GM21381 (cell line): ENCODE results near the gene DSE.
"Not testable (repeated sequence)": the region's sequence is repeated elsewhere in the genome, so short reads cannot be mapped to it uniquely, and the experiment has no call there.

ENCODE experiments used
- ATAC-seq: cut with Tn5 transposase; IDR thresholded peaks from one replicate; pipeline ENCODE4 v1.9.1; 2021; ENCODE audit warnings: mild to moderate bottlenecking, moderate library complexity; ENCODE audit not compliant: unreplicated experiment

Gene DSE

DNA sequence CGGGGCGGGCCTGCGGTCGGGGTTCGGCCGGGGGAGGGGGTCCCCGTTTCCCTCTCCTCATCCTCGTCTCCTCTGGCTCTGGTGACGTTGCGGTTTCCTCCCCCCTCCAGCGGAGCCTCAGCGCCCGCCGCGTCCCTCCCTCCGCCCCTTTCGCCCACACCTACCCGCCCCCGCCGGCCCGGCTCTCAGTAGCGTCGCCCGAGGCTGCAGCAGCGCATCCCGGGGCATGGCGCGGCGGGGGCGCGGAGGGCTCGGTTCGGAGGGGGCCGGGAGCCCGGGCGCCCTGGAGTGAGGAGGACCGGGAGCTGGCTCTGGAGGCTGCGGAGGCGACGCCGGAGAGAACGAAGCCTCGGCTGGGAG lies at the start of gene DSE:
DSE (plus strand) TSS at position 188 of the 360 bp plus-strand sequence. CDS start 28,304 bp downstream, outside the sequence.
- ATAC-seq = peak; percentile 74

DNA sequence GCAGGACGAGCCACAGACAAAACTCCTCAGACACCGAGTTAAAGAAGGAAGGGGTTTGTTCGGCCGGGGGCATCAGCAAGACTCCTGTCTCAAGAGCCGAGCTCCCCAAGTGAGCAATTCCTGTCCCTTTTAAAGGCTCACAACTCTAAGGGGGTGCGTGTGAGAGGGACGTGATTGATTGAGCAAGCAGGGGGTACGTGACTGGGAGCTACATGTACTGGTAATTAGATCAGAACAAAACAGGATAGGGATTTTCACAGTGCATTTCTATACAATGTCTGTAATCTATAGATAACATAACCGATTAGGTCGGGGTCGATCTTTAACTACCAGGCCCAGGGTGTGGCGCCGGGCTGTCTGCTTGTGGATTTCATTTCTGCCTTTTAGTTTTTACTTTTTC lies 48.8 kb upstream of the DSE start:
- not testable (repeated sequence) for ATAC-seq

DNA sequence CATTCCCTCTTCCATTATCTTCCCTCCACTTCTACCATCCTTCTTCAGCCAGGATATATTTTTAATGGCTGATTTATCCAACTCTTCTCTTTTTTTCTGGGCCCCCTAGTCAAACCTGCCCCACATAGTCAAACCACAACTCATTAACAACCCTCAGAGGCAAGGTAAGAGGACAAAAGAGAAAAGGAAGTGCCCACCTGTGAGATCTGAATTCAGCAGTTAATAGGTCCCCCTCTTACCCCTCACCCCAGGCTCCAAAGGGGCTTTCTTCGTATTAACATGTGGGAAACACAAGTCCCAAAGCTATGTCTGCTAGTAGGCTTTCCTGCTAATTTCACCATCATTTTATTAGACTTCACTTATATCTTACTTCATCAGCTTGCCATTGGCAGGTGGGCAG lies 46.9 kb upstream of the DSE start:
- no peak for ATAC-seq

DNA sequence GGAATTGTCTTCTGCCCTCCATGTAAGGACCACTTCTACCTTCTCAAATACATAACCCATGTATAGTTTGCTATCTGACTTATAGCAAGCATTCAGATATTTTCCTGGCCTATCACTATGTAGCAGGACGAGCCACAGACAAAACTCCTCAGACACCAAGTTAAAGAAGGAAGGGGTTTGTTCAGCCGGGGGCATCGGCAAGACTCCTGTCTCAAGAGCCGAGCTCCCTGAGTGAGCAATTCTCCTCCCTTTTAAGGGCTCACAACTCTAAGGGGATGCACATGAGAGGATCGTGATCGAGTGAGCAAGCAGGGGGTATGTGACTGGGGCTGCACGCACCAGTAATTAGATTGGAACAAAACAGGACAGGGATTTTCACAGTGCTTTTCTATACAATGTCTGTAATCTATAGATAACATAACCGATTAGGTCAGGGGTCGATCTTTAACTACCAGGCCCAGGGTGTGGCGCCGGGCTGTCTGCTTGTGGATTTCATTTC lies 45.1 kb upstream of the DSE start:
- not testable (repeated sequence) for ATAC-seq

DNA sequence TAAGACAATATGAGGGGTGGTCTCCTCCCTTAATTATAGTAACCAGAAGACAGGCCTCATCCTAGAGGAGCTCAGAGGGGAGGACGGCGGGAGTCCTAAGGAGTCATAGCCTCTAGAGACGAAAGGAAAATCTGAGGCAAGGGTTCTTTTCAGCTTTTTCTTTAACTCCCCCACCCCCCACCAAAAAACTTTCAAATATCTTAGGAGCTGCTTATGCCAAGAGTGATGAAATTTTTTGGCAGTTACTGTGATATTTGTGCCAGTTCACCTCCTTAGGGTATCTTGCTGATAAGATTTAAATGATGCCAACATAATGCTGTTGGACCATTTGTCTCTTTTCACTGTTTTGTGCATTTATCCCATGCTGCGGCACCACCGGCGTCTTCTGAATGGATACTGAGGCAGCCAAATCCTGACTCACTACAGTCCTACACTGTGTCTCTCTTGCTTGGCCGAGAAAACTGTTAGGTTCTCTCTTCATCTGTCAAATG lies 44.5 kb upstream of the DSE start:
- no peak for ATAC-seq

DNA sequence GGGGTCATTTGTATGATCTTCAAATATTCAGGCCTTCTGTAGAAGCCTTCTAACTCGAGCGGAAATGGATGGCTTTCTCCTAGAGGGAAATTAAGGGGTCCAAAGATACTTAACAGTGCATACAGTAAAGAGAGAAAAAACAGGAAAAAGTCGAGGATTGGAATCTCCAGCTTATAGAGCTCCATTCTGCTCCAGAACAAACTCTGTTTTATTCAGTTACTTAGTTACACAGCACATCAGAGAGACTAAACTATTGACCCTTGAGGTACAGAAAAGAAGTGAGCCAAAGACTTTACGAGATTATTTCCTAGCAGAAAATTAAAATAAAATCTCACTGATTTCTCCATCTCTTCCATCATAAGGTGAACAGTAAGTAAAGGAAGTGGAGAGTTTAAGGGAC lies 43.8 kb upstream of the DSE start:
- no peak for ATAC-seq

DNA sequence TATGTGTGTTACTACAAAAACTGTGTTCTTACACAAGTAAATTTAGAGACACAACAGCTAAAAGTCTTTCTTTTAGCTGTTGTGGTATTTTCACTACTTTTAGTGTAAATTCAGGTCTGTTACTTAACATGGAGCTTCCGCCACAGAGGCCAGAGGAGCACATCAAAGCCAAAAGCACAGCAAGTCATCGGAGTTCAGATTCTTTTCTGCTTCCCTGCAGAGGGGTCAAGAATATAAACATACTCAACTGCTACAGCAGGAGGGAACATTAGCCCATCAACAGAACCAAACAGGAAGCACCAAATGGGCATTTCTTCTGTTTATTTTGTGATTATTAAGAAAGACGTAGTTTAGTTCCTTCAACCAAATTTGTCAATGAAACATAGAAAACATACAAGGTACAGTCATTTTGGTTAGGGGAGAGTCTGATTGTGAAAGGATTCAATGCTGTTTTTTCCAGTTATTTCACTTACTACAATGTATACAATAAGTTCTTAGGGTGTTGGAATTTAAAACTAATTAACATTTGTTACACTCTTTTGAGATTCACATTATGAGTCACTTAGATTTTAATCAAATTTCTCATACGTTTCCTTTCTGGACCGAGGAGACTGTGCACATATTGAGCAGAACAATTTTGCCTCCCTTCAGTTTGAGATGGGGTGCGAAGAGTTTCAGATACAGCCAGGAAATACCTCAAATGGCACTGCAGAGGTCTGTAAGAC lies 42.8 kb upstream of the DSE start:
- no peak for ATAC-seq

DNA sequence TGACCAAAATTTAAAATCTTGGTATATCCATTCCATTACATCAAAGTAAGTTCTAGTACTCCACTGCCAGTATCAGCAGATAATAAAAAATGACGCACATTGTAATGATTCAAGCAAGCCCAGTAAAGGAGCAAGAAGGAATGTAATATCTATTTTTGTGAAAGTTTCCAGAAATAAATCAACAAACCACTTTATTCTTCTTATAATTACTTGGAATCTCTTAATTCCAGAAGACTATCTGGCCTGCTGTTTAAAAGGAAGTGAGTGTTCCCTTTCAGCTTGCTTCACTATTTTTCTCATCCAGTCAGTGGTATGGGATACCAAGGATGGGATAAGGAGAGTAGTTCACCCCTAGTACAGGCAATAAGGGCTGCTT lies 42.2 kb upstream of the DSE start:
- no peak for ATAC-seq

DNA sequence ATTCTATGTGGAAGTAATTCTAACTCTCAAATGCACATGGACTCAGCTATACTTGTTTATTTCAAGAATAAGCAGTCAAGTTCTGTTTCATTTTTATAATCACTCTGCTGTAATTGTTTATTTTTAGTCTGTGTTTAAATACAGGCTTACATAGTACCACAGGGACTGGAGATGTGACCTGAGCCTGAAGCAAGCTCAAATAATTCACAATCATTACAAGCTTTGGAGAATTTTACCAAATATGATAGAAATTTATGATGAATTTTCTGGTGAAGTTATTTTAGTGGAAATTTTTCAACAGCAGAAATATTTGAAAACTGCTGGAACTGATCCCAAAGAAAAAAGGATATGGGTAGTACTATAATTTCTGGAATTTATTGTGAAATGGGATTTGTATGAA lies 41.6 kb upstream of the DSE start:
- ATAC-seq = no peak

DNA sequence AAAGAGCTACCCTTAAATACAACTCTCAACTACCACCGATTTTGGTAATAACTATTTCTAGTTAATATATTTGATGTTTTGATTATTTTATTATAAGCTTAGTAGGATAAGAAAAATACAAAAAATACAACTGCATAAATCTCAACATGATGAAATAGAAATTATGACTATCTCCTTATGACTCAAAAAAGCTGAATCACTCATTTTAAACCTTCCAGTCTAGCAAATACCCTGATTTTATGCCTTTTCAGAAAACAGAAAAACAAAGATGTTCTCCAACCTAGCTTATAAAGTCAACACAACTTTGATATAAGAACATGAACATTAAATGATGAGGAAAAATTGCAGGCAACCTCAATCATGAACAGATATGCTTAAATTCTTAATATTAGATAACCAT lies 40.2 kb upstream of the DSE start:
- ATAC-seq = no peak

DNA sequence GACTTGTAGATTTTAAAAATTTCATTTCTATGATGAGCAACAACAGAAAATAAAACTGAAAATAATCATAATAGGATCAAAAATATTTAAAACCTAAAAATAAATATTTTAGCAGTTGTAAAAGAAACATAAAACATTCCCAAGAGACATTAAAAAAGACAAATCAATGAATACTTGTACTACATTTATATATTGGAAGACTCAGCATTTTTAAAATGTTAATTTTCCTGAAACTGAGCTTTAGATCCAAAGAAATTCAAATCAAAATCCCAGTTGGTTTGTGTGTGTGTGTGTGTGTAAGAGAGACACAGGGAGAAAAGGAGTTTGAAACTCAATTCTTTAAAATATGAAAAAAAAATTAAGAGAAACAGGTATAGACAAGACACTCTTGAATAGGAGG lies 38.7 kb upstream of the DSE start:
- ATAC-seq = no peak

DNA sequence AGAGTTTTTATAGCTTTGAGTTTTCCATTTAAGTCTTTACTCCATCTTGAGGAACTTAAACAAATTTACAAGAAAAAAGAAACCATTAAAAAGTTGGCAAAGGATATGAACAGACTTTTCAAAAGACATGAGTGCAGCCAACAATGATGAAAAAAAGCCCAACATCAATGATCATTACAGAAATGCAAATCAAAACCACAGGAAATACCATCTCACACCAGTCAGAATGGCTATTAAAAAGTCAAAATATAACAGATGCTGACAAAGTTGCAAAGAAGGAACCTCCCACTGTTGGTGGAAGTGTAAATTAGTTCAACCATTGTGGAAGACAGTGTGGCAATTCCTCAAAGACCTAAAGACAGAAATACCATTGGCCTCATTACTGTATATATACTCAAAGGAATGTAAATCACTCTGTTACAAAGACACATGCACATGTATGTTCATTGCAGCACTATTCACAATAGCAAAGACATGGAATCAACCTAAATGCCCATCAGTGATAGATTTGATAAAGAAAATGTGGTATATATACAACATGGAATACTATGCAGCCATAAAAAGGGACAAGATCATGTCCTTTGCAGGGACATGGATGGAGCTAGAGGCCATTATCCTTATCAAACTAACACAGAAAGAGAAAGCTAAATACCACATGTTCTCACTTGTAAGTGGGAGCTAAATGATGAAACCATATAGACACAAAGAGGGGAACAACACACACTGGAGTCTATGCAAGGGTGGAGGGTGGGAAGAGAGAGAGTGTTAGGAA lies 35.9 kb upstream of the DSE start:
- not testable (repeated sequence) for ATAC-seq

DNA sequence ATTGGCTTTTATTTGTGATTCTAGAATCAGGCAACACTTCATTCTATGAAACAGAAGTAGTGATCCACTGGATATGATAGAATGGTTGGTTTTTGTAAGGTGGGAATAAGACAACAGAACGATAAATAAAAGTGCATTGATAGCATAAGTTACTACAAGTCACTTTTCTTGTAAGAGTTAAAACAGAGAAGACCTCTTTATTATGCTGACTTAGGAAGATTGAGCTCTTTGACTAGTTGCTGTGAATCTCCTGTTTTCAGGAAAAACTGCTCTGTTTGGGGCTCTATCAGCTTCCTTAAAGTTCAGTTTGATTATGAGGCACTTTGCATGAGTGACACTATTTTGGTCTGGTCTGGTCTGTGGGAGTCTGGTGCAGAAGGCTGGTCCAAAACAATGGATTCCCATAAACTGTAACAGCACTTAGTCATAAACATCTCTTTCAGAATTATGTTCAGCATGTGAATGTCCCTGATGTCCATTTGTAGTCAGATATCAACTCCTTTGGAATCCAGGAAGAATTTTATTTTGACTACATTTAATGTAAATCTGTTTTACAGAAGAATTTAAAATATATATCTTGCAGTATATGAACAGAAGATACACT lies 35.0 kb upstream of the DSE start:
- no peak for ATAC-seq

DNA sequence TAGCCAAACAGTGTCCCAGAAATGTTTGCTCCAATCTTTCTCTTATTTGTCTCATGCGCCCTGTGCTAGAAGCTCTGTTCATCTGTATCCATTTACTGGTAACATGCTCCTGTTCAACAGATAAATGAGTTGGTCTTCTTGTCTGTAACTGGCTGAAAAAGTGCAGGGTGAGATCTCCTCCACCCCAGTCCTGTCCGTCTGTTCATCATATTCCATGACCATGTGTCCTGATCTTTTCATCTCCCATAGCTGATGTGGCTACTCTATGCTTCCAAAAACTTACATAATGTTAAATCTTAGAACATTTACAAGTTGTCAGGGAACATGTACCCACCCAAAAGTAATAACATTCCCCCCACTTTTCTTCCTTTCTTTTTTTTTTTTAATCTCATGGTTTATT lies 31.8 kb upstream of the DSE start:
- no peak for ATAC-seq

DNA sequence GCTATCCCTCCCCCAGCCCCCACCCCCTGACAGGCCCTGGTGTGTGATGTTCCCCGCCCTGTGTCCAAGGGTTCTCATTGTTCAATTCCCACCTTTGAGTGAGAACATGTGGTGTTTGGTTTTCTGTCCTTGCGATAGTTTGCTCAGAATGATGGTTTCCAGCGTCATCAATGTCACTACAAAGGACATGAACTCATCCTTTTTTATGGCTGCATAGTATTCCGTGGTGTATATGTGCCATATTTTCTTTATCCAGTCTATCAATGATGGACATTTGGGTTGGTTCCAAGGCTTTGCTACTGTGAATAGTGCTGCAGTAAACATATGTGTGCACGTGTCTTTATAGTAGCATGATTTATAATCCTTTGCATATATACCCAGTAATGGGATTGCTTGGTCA lies 30.1 kb upstream of the DSE start:
- ATAC-seq = not testable (repeated sequence)

DNA sequence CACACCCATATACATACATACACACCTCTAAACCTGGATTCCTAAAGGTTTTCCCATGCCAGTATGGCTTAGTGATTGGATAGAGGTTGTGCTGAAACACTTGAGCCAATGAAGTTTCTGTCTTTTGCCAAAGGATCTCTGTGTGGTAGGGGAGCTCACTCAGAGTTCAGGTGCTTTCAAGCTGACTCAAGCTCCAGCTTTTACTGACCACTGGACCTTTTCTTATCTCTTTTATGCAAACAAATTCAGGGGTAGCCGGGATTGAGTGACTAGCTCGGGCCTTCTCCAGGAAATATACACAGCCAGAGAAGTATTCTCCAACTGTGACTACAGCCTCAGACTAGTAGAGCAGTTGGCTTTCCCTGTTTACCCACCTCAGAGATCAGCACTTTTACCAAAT lies 21.5 kb upstream of the DSE start:
- no peak for ATAC-seq

DNA sequence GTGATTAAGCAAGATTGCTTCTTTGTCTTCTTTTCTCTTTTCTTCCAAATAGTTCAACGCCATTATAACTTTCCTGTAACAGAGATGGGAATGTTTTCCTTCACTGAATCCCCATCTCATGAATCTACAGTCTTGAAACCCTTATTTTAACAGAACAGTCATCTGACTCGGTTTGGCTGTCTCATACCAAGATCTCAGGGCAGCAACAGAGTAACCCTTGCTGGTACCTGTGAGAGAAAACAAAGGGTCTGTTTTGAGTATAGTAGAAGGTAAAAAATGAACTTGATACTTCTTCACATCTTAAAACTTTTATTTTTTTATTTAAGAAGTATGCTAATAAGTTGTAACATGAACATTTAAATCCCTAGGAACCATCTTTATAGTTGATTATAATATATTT lies 19.6 kb upstream of the DSE start:
- ATAC-seq = no peak

DNA sequence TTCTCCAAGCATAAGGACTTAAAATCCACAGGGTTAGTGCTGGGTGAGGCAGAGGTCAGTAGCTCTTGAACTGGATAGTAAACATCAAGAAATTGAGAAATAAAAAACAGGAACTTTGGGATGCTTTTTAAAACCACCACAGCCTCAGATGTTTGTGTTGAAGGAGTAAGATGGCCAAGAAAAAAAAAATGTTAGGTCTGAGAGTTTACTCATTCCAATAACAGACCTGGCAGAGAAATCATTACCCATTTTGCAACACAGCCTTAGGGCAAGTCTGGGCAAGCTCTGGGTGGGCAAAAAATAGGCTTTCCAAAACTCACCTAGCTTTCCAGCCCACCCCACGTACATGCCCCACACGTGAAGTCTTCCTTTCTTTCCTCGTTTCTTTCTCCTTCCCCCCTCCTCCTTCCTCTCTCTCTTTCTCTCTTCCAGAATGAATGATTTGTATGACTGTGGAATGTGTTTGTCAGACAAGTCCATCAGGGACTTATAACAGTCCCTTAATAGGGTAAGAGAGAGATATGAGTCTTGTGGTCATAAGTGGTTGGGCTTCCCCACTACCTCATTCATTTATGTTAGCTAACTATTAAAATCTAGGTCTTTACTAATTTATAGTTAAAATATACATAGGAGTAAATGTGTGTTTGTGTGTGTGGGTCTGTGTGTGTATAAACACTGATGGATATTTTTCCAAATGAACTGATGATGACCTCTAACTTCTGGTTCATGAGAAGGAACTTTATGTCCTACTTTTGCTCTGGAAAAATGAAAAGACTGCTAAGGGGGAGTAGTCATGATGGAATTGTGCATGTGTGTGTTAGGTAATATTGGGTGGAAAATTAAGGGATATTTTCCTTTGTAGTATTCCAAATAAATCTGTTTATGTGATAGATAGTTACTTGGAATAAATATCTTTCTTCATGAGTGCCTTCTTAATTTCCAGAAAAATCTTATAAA lies 18.0 kb upstream of the DSE start:
- ATAC-seq = peak; percentile 54

DNA sequence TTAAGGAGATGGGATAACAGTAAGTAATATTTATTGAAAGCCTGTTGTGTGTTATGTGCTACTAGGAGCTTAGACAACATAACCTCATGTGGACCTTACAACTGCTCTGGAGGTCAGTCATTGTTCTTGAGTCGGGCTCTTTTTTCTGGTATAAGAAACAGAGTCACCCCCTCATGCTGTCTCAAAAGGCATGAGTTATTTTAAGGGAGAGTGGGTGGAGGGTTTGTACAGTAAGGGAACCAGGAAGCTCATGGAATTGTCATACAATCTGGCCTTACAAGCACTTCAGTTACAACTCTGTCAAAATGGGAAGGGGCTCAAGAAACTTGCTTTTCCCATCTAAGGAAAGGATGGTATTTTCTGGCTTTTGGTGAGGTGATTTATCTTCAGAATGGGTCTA lies 16.5 kb upstream of the DSE start:
- ATAC-seq = no peak

DNA sequence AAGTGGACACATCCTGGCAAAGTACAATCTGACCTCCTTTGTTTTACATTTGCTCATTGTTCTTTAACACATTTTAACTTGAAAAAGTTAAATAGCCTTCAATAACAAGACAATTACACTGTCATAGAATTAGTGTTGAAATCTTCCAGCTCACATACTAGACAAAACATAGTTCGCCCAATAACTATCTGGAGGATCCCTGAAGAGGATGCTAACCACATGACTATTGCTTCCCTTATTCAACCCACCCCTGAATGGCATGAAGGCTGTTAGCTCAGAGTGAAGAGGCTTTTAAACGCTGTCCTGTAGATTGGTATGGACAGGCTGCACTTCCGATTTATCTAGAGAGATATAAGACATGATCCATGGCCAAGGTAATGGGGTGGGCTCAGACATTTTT lies 15.0 kb upstream of the DSE start:
- ATAC-seq = no peak

DNA sequence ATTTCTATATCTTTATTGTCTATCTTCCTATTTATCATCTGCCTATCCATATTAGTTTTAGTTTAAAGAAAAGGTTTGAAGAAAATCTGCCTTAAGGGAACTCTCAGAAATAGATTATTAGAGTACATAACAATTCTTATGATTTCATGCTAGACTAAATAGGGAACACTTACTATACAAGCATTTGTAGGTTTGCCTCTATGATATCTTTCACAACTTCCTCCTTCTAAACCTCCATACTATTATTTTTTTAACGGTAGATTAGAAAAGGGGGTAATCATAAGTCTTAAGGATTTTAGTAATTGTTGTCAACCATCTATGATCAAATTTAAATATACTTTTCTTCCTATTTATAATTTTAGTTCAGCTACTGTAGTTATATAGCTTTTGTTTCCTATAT lies 11.6 kb upstream of the DSE start:
- ATAC-seq = no peak
